C4-2B (cell line): ENCODE results near the gene GH2.

Experiments used
- ZFX ChIP-seq: fragments of 450-650 bp; IDR thresholded peaks from 2 replicates; pipeline ENCODE4 v1.6.1; 2017
- TF ChIP-seq, protein P1 (sequence below): fragments of 450-650 bp; conservative IDR thresholded peaks from 2 replicates; pipeline ENCODE4 v1.5.1; 2017; ENCODE audit warnings: mild to moderate bottlenecking

DNA sequence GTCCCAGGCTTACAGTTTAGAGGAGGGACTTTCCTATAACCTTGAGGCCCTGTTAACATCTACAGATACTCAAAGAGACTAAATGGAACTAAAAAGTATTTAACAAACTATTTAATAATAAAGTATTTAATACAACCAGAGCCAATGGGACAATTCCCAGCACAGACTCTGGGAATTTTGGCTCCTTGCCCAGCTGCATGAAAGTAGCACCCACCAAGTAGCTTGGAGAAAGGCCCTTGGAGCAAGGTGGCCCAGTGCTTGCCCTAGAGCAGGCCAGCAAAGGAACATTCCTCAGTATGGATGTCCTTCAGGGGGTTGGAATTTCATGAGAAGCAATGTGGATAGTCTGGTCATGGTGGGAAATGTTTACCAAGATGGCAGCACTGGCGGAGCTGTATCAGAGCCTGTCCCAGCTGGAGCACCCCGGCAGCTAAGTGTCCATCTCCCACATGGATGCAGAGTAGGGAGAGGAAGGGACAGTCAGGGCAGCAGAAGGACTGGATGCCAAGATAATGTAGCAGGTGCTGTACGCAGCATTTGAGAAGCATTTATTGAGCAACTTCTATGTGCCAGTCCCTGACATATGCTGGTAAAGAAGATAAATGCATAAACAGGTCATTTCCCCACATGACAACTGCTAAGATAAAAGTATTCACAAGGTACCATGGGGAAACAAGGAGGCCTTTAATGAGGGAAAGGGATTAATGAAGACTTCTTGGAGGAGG lies 34.1 kb downstream of the GH2 start:
- no peak for TF ChIP-seq ZFX
- TF ChIP-seq, protein P1, sequence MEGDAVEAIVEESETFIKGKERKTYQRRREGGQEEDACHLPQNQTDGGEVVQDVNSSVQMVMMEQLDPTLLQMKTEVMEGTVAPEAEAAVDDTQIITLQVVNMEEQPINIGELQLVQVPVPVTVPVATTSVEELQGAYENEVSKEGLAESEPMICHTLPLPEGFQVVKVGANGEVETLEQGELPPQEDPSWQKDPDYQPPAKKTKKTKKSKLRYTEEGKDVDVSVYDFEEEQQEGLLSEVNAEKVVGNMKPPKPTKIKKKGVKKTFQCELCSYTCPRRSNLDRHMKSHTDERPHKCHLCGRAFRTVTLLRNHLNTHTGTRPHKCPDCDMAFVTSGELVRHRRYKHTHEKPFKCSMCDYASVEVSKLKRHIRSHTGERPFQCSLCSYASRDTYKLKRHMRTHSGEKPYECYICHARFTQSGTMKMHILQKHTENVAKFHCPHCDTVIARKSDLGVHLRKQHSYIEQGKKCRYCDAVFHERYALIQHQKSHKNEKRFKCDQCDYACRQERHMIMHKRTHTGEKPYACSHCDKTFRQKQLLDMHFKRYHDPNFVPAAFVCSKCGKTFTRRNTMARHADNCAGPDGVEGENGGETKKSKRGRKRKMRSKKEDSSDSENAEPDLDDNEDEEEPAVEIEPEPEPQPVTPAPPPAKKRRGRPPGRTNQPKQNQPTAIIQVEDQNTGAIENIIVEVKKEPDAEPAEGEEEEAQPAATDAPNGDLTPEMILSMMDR: no peak
